ENCODE results near the gene KLHDC4.

The KLHDC4 gene

DNA sequence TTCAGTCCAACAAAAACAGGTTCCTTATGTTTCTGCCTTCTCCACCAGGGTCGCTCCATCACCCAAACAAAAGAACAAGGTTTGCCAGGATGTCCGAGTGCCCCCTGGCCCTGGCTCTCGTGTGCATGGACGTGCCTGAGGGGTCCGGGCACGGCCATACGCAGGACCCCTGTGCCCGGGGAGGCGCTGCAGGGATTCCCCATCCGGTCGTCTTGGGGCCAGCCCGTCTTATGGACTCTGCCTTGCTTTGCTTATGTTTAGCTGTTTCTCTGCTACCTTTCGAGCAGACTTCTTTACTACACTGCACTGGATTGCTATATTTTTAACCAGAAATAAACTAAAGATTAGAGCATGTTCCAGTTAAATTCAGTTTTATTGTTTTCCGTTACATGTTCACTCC is 68.0 kb downstream of the KLHDC4 start:
- DNase-seq, result no peak

DNA sequence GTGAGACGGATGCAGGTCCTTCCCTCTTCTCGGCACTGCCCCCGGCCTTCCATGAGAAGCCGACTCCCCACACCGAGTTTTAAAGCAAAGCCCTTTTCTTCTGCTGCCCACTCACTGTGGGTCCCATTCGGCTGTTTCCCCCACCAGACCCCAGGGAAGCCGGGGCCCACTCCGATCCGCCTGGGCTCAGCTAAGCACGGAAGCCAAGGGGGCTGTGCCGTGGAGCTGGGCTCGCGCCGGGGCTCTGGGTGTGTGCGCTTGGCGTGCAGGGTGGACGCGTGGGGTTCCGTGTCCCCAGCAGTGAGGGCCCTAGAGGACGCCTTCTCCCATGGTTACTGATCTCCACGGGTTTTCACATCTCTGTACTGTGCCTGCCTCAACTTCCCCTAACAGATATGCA is 68.5 kb downstream of the KLHDC4 start:
- no peak for DNase-seq

DNA sequence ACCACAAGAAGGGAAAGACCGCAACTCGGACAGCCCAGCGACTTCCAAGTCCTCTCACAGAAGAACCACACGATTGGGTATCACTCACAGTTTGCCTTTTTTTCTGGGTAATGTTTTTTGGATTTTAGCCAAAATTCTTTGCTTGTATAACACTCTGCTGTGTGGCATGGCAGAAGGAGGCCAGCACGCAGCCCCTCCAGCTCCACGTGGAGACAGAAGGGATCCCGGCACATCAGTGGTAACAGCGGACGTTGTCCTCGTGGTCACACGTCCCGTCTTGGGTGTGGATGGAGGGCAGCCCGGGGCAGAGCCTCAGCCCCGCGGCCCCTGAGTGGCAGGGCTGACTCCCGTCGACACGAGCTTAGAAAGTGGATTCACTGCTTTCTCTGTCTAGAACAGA is 69.1 kb downstream of the KLHDC4 start:
- DNase-seq, result no peak

DNA sequence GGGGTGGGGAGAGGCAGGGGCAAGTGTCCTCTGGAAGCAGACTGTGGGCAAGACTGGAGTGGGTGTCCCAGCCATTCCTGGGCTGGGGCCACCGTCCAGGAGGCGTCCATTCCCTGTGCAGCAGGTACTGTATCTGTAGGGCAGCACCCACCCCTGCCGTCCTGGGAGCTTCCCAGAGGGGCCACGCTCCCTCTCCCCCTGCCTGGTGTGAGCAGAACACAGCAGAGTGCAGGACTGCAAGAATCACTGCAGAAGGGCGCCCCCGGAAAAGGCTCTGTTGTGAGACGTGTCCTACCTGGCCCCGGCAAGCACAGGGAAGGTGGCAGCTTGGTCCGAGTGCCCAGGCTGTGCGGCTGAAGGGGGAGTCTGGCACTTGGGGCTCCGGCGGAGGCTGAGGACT is 70.3 kb downstream of the KLHDC4 start:
- DNase-seq, result no peak

DNA sequence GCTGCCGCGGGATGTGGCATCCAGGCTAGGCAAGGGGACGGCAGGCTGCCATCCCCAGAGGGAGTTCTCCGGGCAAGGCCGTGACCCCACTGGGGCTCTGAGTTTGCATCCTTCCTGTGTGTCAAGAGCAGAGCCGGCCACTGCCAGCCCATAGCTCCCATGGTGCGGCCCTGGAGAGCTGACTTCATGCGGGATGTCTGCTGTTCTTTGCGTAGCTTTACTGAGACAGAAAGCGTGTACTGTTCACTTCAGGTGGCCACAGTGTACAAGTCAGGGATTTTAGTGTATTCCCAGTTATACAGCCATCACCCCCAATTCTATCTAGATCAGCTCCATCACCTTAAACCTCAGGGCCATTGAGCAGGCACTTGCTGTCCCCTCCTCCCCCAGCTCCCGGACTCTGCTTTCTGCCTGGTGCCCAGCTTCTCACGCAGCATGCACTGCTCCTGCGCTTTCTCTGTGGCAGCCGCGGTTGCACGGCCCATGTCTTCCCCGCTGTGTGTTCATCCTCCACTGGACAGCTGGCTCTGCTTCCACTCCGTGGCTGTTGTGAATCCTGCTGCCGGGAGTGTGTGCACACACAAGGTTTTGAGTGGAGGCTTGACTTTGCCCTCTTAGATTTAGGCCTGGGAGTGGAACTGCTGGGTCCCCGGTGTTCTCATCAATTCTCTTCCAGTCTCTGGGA is 71.2 kb downstream of the KLHDC4 start:
- no peak for DNase-seq

DNA sequence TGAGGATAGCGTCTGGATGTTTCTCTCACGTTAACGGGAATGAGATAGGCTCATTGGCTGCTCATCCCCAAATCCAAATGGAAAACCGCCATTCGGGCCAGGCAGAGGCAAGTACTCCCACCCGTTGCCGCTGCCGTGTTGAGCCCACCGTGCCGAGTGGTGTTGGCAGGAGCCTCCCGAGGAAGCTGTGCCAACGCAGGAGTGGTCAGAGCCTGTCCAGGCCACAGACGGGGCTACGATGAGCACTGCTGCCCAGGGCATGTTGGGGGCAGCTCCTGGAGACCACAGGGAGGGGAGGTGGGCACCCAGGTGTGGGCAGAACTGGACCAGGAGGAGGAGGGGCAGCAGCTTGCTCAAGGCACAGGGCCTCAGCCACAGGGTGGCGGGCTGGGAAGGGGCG is 72.0 kb downstream of the KLHDC4 start:
- no peak for DNase-seq

DNA sequence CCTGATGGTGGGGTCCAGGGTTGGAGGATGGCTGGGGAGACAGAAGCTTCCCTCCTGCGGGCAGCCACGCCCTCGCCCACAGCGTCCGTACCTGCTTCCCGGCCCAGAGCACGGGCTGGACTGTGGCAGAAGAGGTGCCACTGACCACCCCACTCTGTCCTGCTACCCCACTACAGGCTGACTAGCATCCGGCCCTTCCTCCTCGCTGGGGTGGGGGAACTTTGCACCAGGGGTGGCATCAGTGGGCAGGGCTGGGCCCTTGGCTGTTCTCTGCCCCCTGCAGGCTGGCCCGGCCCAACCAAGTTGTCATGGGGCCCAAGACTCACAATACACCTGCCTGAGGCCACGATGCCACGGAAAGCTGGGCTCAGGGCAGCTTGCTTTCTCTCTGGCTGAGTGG is 73.0 kb downstream of the KLHDC4 start:
- DNase-seq, result no peak

DNA sequence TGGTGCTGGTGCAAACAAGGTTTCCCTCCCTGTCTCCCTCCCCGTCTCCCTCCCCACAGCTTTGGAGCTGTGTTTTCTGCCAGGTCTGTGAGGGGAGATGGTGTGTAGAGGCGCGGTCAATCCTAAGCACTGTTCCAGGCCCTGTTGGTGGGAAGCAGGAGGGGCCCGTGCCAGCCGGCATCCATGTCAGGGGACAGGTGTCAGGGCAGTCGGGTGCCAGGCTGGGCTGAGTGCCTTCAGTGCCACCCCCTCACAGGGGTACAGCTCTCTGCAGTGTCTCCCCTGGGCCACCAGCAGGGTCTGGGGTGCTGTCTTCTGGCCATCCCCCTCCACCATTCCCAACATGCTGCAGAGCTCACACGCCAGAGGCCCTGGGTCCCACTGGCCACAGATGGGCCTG is 73.6 kb downstream of the KLHDC4 start:
- peak; percentile 33 for DNase-seq

DNA sequence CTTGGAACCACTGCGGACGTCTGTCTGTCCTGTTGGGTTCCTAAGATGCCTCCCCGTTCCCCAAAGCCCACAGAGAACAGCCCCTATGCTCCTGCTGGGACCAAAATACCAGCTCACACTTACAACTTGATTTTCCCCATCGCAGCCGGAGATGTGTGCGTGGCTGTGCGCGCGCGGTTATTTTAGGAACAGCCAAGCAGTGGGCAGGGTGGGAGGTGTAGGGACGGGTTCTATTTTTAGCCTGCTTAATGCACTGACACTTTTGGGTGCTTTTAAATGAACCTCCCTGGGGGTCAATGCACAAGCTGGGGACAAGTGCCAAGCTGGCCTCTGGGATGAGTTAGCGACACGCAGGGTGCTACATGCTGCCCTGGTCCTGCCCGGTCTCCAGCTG is 74.1 kb downstream of the KLHDC4 start:
- peak; percentile 34 for DNase-seq

DNA sequence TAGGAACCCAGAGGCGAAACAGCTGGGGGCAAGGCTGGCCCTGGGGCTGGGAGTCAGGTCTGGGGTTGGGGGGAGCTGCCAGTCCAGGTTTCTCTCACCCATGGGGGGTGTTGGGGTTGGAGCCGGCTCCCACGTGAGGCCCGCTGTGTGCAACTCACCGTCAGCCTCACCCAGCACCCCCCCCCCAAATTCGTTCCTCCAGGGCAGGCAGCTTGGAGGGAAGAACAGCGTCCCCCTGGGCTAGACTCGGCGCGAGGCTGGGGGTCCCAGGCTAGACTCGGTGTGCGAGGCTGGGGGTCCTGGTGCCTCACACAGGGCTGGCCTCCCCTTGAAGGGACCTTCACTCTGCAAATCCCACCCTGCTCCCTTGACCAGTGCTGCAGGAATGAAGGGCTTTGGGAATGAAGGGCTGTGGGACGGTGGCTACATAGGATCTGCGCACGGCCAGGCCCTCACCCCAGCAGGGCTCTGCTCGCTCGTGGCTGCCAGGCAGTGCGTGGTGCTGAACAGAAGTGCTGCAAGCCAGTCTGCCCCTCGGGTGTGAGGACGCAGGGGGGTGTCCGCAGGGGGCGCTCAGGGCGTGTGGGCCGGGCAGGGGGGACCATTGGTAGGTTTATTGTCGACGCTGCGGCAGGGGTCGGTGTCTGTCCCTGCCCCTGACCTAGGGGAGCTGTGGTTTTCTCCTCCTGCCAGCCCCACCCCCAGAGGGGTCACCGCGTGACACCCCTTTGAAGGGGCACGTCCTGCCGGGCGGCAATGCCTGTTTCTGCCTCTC is 74.7 kb downstream of the KLHDC4 start:
- DNase-seq, result peak; percentile 47

DNA sequence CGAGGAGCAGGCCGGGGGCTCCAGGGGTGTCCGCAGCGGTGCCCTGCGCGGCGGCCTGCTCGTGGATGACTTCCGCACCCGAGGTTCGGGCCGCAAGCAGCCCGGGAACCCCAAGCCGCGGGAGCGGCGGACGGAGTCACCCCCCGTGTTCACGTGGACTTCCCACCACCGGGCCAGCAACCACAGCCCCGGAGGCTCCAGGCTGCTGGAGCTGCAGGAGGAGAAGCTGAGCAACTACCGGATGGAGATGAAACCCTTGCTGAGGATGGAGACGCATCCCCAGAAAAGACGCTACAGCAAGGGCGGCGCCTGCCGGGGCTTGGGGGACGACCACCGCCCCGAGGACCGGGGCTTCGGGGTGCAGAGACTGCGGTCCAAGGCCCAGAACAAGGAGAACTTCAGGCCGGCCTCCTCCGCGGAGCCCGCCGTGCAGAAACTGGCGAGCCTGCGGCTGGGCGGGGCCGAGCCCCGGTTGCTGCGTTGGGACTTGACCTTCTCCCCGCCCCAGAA is 75.8 kb downstream of the KLHDC4 start:
- DNase-seq, result peak; percentile 62

DNA sequence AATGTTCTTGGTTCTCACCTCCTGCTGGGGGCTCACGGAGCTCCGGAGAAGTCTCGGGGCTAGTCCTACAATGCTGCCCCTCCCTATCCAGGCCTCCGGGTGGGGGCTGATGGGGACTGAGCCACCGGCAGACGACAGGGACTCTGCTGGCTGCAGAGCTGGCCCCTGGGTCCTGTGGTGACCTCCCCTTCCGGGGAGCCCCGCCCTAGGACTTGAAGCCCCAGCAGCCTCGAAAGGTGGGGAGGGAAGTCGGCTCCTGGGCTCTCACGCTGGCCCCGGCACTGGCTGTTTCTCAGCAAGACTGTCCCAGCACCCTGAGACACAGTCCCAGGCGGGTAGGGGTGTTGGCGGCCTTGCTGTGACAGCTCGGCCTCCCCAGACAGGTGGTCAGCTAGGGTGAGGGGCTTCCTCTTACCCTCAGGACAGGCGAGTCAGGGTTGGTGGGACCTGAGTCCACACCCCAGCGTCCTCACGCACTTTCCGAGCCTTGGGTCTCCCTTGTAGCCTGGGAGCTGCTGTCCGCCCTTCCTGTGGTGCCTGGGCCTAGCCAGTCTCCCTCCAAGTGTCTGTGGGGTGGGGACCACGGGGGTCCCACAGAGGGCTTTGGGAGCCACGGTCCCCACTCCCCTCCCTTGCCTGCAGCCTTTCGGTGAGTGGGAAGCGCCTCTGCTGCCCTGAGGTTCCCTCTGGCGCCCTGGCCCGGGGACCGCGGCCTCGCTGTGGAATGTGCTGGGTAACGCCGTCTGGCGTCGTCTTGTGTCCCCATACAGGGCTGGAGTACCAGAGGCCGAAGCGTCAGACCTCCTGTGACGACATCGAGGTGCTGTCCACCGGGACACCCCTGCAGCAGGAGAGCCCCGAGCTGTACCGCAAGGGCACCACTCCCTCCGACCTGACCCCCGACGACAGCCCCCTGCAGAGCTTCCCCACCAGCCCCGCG is 76.6 kb downstream of the KLHDC4 start:
- DNase-seq, result peak; percentile 40

DNA sequence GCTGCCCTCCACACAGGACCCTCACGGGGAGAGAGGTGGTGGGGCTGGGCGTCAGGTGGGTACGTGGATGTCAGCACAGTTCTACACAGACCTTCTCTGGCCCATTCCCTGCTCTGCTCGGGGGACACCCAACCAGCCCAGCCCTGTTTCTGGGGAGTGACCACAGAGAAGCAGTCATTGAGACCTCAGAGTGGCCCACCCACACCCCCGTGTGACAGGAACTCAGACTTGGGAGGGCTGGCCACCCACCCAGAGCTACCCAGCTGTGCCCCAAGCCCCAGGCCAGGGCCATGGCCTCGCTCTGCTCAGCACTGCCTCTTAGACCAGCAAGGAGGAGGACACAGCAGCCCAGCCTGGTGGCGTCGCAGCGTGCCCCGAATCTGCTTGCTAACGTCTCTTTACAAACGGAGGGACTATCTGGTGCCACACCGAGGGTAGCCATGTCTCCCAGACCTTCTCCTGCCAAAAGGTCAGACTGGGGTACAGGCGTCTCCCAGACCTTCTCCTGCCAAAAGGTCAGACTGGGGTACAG is 77.7 kb downstream of the KLHDC4 start:
- DNase-seq, result no peak

DNA sequence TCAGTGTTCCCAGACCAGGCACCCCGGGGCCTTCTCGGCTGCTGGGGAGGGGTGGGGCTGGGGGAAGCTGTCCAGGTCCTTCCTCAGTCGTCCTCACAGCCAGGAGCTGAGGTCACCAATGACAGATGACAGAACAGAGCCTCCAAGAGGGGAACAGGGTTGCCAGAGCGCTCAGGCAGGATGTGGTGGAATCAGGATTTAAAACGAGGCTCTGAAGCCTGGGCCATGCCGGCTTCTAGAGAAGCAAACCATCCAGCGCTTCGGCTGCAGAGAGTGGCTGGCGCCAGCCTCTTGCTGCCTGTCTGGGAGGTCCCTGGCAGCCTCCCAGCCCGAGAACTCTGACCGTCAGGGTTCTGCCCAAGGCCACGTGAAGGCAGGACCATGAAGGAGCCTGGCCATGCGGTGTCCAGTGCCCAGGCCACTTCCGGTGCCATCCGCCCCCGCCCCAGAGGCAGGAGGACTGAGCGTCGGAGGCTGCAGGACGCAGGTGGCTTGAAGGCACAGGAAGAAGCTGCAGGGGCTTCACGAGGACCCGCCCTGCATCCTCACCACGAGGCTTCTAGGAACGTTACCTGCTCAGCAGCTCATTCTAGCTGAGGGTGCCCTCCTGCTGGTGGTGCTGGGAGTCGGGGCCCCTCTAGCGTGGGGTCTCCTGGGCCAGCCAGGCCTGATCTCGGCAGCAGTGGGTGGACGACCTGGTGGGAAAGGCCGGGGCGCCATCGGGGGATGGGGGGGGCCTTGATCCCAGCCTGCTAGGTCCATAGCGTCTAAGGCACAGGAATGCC is 78.5 kb downstream of the KLHDC4 start:
- DNase-seq, result no peak

DNA sequence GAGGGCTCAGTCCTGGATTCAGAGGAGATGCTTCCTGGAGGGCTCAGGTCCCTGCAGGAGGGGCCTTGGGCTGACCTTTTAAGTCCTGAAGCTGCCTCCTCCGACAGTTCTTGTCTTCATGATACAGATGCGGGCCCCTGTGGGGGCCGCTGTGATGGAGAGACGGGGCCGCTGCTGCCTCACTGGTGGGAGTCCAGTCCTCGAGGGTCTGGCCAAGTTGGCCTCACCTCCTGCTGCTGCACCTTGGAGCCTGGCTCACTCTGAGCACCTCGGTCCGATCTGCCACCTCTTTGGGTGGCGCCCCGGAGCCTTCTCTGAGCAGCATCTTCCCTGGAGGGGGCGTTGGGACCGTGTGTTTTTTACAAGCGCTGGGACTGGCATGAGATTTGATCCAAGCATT is 79.1 kb downstream of the KLHDC4 start:
- no peak for DNase-seq

DNA sequence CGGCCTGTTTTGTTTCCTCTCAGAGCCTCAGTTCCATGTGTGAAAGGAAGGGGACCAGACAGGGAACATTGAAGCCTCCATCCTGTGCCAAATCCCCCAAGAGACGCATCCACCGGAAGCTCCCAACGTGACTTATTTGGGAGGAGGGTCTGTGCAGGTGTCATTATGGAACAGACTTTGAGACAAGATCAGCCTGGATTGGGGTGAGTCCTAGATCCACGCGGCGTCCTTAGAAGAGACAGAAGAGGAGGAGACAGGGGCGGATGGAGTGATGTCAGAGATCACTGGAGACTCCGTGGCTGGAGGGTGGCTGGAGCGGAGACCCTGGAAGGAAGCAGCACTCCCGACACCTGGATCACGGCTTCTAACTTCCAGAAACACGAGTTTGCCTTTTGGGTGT is 80.0 kb downstream of the KLHDC4 start:
- DNase-seq, result no peak

DNA sequence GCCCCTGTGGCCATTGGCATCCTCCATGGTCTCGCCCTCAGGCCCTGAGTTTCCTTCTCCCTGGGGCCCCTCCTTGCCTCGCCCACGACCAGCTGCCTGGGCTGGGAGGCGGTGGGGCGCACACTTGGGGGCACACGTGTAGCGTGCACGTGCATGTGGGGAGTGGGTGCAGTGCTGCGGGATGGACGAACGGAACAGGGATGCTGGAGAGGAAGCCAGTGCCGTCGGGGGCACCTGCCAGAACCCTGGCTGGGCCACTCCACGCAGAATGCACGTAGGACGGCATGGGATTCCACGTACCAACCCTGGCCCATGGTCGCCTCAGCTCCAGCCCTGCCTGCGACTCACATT is 80.4 kb downstream of the KLHDC4 start:
- no peak for DNase-seq

DNA sequence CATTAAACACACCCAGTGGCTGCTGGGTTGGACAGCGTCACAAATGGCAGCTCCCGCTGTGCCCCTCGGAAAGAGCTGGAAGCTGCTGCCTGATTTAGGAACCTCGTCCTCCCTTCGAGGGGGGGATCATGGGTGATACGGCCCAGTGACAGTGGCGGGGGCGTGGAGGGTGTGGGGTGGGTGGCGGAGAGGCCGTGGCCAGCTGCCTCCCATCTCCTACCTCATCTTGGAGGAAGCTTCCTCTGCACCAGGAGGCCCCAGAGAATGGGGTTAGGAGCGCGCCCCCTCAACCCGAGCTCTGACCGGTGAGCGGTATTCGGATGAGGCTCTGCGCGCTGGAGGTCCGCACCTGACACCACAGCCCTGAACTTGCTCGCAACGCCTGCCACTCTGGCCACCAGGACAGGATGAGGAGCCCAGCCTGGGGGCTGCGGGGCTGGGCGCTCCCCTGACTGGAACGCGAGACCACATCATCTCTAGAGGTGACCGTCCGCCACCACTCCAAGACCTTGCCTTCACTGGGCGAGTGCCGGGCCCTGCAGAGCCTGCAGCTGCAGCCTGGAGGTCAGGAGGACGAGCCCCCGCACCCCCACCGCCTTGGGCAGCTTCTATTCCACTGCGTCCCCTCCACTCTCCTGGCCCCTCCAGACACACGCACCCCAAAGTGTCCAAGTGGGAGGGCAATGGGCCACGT is 80.9 kb downstream of the KLHDC4 start:
- no peak for DNase-seq

DNA sequence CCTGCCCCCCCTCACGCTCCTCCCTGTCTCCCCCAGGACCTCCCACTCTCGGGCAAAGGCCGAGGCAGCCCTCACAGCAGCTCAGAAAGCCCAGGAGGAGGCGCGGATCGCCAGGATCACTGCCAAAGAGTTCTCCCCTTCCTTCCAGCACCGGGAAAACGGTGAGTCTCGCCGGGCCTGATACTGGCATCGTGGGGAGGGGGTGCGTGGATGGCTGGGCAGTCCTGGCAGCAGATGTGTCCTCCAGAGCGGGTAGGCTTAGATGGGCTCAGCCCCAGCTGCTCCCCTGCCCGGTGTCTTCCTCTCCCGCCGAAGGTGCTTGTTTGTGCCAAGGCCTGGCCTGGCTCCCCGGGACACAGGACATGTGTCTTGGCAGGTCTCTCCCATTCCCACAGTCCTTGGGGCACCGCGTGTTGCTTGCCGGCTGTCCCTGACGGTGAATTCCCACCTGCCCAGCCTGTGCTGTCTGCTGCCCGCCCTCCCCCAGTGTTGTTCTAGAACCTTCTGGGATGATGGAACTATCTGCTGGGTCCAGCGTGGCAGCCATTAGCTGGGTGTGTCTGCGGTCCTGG is 81.6 kb downstream of the KLHDC4 start:
- no peak for DNase-seq

DNA sequence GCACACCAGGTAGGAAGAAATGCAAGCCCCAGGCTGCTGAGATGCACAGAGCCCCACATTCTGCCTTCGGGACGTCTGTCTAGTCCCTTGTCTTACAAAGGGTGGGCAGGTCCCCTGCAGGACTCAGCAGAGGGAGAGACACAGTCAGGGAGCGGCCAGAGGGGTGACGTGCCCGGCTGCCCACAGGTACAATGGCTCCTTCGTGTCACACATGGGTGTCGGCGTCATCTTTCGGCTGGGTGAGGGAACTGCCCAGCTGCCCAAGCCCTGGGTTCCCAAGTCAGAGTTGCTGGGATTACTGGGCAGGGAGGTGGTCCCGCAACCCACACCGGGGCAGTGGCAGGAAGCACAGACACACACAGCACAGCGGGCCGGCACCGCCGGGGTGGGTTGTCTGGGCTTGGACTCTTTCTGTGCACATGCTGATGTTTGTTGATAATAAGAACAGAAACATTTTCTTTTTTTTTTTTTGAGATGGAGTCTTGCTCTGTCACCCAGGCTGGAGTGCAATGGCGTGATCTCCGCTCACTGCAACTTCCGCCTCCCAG is 82.9 kb downstream of the KLHDC4 start:
- no peak for DNase-seq

DNA sequence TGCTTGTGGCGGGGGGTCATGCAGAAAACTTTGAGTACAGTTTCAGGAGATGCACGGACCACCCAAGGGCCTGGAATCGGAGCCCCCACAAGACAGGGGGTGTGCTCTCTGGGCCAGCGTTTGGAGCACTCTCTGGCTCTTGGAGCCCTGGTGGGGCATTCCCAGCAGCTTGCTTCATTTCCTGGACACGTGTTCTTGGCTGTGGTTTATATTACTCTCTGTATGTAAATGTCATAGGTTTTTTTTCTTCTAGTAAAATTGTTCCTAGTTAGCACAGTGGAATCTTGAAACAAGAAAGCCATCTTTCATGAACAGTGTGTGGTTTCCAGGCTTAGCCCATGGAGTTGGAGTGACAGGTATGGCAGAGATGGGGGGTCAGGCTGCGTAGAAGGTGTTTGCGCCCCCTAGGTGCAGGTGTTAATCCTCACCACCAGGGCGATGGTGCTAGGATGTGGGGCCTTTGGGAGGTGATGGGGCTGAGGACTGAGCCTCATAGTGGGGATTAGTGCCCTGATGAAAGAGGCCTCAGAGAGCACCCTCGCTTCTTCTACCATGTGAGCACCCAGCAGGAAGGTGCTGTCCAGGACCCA is 83.7 kb downstream of the KLHDC4 start:
- DNase-seq, result peak; percentile 30

Measured in DMS53 (cell line).